Ovary (tissue), 3 donors: ENCODE results near the gene FGFBP2.

Source experiments
- EP300 ChIP-seq: sonication (generic); formaldehyde crosslinking; IDR thresholded peaks from one replicate; pipeline ENCODE4 v1.6.1; 2017; ENCODE audit warnings: antibody characterized with exemption
- POLR2A ChIP-seq: fragments of 450-650 bp; IDR thresholded peaks from one replicate; pipeline ENCODE4 v1.6.1; 2017; ENCODE audit warnings: antibody characterized with exemption, mild to moderate bottlenecking, moderate library complexity
- TF ChIP-seq, protein P1 (sequence below), 3 donors: fragments of 450-650 bp in 2 of 3; fragments of 200-600 bp in 1 of 3; IDR thresholded peaks; one replicate each; pipeline versions ENCODE4 v1.5.1 to v1.8.0; 2016 to 2022; ENCODE audit warnings: antibody characterized with exemption in 3 of 3, mild to moderate bottlenecking in 1 of 3
- donor health status: DM: no; HTN: no; CAD: no.

DNA sequence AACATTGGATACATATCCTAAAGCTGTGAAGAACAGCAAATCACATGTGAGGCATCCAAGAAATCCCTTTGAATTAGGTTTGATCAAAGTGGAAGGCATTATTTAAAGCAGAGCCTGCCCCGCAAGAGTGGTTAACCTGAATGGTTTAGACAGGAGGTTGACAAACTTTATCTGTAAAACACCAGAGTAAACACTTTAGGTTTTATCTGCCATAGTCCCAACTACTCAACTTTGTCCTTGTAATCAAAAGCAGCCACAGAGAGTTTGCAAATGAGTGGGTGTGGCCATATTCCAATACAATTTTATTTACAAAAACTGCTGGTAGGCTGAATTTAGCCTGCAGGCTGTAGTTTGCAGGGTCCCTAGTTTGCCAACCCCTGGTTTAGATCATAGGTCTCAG, 25.2 kb upstream of the FGFBP2 start:
- TF ChIP-seq POLR2A (no peak), EP300 (no peak)
- TF ChIP-seq, protein P1, sequence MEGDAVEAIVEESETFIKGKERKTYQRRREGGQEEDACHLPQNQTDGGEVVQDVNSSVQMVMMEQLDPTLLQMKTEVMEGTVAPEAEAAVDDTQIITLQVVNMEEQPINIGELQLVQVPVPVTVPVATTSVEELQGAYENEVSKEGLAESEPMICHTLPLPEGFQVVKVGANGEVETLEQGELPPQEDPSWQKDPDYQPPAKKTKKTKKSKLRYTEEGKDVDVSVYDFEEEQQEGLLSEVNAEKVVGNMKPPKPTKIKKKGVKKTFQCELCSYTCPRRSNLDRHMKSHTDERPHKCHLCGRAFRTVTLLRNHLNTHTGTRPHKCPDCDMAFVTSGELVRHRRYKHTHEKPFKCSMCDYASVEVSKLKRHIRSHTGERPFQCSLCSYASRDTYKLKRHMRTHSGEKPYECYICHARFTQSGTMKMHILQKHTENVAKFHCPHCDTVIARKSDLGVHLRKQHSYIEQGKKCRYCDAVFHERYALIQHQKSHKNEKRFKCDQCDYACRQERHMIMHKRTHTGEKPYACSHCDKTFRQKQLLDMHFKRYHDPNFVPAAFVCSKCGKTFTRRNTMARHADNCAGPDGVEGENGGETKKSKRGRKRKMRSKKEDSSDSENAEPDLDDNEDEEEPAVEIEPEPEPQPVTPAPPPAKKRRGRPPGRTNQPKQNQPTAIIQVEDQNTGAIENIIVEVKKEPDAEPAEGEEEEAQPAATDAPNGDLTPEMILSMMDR (IDR thresholded peaks at IDR 0.05) = no peak
